Ureter (tissue), 1 donor: Measurements from ENCODE around the gene AK5. TPM values are rescaled to one million over a fixed set of nuclear protein-coding genes. Genes with fewer than 3 reads are reported as not detected.
"Not testable (repeated sequence)": the region's sequence is repeated elsewhere in the genome, so short reads cannot be mapped to it uniquely, and the experiment has no call there.

Experiments used
- DNase-seq: peaks from one replicate; pipeline ENCODE4 v3.0.0-alpha.2; 2020; ENCODE audit warnings: low spot score
- total RNA-seq: library from RNA; stranded (reverse); gene quantifications from one replicate; pipeline ENCODE4 v1.2.4, GENCODE V29; 2023
- donor health status: DM: yes; HTN: yes; CAD: no.

The AK5 gene
- total RNA-seq, 1 donor from 2014 or later = 1.9 TPM

DNA sequence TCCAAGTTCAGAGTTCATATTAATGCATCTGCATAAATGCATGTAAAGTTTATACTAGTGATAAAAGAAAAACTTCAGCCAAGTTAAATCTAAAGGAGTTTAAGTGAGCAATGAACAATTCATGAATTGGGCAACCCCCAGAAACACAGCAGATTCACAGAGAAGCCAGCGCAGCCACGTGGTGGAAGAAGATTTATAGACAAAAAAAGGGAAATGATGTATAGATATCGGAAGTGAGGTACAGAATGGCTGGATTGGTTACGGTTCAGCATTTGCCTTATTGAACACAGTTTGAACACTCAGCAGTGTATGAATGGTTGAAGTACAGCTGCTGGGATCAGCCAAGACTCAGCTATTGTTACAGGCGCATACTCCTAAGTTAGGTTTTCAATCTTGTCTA lies 5.7 kb downstream of the AK5 start:
- DNase-seq = no peak

DNA sequence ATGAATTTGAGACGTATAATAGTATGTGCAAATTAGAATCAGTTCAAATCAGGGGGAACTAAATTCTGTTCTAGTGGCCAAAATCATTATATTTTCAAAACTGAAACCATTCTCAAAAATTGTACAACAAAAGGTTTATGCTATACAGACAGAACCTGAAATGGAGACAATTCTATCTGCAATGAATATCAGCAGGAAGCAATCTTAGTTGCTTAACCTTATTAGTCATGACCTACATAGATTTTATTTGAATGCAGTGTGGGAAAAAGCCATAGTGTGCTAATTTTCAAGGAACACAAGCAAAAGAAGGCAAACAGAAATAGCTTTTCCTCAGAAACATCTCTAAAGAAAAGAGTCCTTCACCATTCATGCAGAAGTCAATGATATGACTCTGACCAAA lies 6.5 kb downstream of the AK5 start:
- DNase-seq = no peak

DNA sequence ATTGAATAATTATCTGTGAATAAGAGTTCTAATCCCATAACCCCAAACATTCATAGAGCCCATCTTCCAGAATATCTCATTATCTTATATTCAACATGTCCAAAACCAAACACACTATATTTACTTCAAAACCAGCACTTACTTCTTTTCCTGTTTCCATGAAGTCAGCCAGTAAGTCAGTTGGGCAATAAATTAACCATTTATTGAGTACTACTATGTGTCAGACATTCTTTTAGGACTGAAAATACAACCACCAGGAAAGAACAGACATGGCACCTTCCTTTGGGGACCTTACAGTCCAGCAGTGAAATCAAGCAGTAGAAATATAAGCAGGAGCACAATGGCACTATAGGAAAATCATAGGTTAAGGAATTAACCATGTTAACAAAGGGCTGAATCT lies 8.8 kb downstream of the AK5 start:
- DNase-seq = no peak

DNA sequence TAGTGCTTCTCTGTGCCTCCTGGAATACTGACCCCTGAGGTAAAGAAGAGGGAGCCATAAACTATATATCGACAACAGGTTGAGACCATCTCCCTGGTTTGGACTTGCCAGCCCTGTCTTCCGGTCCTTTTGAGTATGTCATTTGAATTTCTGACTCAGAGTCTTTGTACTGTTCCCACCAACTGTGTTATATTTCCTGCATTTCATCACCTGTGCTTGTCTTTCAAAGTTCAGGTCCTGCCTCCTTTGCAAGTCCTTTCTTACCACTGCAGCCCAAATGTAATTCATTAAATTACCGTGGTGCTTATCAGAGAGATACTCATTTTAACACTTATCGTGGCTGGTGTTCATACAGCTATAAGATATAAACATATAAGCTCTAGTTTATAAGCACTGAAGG lies 10.7 kb downstream of the AK5 start:
- no peak for DNase-seq

DNA sequence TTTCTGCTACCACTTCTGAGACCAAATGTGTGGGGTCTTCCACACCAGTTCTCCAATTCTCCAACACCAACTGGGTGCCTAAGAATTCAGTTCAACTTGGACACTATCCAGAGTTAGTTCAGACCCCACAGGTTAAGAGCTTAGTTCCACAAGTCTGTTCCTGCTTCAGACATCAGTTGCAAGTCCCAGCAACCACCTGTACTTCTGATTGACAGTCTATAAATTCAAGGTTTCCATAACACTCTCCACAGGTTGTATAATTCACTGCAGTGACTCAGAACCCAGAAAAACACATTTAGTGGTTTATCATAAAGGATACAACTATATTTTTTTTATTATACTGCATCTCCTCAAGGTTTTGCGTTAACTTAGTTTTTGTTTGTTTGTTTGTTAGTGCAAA lies 18.7 kb downstream of the AK5 start:
- DNase-seq = no peak

DNA sequence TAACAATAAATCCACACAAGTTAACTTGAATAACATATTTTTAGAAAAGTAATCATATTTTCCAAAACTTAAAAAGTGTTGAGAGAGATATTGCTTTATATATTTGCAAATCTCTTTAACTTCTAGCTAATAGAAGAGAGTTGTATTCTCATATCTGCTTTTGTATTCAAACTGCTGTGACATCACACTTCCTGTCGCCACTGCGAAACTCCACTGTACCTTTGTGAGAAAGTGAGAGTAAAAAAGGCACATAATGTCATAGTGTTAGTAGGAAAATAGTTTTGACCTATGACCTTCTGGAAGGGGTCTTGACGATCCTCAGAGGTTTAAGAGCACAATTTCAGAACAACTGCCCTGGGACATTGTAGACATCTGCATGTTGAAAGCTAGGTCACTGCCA lies 21.6 kb downstream of the AK5 start:
- DNase-seq = no peak

DNA sequence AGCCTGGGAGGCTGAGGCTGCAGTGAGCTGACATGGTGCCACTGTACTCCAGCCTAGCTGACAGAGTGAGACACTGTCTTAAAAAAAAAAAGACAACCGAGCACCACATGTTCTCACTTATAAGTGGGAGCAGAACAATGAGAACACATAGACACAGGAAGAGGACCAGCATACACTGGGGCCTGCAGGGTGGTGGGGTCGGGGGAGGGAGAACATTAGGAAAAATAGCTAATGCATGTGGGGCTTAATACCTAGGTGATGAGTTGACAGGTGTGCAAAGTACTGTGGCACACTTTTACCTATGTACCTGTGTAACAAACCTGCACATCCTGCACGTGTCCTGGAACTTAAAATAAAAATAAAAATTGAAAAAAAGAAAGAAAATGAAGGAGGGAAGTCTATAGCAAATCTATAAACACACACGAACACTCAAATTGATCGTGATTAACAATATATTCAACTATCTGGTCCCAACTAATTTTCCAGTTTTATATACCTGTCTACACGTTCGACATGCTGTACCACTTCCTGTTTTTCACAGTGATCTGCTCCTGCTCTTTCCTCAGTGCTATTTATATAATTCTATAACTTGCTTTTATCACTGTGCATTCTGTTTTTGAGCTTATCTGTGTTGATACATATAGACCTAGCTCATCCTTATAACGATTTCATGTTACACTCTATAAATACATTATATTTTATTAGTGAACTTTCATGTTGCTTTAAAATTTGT lies 27.2 kb downstream of the AK5 start:
- no peak for DNase-seq

DNA sequence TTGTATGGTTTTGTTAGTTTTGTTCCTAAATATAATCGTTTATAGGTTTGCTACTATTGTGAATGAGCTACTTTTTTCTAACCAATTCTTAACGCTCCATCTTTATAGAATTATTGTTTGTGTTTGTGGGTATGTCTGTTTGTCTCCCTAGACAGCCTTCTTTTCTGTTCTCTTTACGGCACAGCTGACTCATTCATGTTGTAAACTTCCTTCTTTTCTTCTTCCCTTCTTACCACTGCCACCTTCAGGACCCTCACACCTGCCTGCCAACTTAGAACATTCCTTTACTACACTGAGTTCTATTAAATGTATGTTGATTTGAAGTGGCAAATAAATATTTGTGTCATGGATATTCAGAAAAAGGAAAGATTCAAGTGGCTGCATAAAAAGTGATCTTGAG lies 29.1 kb downstream of the AK5 start:
- DNase-seq = no peak

DNA sequence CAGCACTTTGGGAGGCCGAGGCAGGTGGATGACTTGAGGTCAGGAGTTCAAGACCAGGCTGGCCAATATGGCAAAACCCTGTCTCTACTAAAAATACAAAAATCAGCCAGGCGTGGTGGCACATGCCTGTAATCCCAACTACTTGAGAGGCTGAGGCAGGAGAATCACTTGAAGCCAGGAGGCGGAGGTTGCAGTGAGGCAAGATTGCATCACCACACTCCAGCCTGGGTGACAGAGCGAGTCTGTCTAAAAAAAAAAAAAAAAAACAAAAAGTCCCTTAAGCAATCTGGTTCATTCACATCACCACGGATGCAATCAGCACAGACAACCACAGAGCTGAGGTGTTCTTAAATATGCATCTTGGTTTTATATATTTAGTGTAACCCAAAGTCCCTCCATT lies 30.5 kb downstream of the AK5 start:
- not testable (repeated sequence) for DNase-seq

DNA sequence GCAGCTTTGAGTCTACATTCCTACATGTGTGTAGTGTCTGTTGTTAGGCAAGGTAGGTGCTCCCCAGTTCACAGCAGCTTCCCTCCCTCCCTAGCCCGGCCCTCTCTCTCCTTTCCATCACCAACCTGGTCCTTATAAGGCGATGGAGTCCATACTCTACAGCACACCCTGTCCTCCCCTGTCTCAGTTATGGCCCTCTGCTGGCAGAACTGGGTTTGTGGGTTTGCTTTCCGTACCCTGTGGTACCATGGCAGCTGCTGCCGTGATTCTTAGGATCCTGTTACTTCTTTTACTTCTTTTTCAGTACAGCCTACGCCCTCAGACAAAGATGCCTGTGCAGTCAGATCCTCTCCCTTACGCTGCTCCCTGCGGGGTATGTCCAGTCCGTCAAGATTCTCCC lies 31.7 kb downstream of the AK5 start:
- DNase-seq = no peak

DNA sequence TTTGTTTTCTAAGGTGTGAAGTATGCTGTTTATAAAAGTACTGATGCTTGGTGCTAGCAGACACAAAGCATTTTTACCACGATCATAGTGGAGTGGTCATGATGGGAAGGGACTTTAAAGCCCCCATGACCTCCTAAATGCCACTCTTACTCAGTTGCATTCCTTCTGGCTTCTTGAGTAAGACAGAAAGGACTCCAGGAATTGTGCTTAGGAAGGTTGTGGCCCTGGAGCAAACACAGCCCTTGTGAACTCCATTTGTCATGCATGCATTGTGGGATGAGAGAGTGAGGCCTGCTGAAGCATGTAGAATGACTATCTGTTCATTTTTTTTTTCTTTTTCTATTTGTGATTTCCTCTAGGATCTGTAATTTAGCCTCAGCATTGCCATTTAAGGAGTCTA lies 34.2 kb downstream of the AK5 start:
- DNase-seq = no peak

DNA sequence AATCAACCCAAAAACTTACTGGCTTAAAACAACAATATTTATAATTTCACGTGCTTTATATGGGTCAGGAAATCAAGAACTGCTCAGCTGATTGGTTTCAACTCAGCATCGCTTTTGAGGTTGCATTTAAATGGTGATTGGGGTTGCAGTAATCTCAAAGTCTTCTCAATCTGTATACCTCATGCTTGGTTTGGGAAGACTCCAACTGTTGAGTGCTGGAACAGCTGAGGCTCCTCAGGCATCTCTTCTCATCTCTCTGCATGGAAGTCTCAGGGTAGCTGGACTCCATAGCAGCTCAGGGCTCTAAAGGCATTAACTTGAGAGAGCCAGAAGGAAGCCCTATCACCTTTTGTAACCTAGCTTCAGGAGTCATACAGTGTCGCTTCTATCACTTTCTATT lies 35.1 kb downstream of the AK5 start:
- DNase-seq = no peak

DNA sequence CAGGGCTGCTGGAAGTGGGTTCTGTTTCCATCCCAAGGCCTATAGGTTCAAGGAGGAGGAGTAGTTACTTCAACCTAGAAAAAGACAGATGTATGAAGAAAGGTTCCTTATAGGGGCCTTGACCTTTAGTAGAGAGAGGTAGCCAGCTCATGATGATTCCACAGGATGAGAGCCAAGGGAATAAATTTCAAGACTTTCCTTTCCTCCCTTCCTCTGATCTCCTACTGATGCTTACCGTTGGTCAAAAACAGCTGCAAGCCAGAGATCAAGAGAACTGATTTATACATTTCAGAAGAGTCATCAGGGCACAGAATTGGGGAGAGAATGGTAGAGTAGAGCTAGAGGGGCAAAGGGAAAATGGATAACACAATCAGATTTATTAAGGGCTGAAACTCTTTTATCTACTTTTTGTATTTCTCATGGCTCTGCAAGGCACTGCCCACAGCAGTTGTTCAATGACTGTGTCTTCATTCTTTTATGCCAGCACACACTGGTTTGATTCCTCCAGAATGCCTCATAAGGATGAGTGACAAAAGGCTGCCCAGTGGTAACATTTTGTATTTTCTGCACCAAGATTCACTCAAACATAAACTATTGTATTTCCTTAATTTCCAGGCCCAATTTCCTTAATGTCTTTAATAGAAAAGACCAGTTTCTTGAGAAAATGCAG lies 37.4 kb downstream of the AK5 start:
- no peak for DNase-seq

DNA sequence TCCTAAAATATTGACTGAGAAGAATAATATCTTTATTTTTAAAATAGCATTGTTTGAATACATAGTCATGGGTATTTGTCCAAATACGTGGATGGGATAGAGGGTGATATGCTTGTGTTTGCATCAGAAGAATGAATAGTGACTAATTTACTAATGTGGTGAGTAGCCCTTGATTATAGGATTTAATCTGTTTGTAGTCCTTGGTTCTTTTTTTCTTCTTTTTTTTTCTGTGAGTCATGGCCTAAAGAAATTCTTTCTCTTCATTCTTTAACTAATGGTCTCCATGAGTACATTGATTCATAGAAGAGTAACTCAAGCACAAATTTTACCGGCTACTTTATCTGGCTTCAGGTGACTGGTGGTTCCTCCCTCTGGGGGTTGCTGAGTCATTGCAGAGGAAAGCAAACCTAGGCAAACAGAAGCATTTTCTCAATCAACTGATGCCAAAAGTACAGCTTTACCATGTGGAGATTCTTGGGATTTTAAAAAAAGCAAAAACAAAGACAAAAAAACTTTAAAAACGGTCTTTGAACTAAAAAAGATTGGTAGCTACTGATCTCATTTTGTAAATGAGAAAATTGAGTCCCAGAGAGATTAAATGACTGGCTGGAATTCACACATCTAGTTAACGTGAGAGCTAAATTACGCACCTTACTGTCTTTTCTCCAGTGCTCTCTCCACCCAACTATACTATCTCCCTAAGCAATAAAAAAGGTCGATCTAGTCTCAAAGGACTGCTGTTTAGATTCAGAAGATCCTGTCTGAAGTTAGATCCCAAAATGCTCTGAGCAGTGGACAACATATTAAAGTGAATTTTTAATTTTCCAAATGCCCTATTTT lies 40.5 kb downstream of the AK5 start:
- no peak for DNase-seq

DNA sequence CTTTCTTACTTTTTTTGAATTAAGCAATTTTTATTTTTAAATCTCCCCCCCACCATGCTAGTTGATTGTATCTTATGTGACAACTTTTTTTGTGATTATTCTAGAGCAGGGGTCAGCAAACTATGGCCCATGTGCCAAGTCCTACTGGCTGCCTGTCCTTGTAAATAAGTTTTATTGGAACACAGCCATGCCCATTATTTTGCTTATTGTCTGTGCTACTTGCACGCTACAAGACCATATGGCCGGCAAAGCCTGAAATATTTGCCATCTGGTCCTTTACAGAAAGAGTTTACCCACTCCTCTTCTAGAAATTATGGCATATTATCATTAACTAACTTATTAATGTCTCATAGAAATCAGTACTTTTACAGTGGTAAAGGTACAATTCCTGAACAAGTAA lies 51.7 kb downstream of the AK5 start:
- no peak for DNase-seq

DNA sequence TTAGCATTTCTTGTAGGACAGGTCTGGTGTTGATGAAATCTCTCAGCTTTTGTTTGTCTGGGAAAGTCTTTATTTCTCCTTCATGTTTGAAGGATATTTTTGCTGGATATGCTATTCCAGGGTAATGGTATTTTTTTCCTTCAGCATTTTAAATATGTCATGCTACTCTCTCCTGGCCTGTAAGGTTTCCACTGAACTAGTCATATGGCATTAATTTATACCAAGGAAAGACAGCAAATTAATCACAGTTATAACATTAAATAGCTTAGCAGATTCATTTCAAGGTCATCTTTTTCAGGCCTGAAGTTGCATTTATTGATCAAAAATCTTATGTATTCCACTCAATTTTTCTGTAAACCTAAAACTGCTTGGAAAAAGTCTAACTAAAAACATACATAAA lies 54.9 kb downstream of the AK5 start:
- no peak for DNase-seq

DNA sequence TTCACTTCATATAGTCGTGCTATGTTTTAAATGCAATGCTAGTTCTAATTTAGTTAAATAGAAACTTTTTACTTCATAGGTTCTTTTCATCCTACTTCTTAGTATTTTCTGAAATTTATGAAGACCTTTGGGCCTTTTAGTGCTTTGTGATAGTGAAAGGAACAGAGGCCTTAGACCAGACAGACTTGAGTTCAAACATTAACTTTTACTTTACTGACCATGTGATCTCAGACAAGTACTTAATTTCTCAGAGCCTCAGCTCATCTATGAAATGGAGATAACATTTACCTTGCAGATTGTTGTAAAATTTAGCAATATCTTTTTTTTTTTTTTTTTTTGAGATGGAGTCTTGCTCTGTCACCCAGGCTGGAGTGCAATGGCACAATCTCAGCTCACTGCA lies 57.5 kb downstream of the AK5 start:
- DNase-seq = no peak

DNA sequence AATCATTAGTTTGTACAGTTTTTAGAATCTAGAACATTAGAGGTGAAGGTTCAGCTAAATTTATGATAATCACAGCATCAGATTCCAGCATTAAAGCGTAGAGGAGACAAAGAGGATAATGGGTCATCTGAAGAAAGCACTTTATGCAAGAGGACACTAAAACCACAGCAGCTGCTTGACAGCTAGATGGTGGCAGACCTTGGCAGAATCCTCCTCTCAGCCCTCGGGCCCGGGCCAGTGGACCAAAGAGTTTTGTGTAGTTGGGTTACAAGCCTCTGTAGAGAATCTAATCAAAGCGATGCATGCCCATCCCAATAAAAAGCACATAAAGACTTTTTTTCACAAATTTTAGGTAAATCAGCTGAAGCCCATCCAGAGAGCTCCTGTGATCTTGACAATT lies 59.4 kb downstream of the AK5 start:
- no peak for DNase-seq

DNA sequence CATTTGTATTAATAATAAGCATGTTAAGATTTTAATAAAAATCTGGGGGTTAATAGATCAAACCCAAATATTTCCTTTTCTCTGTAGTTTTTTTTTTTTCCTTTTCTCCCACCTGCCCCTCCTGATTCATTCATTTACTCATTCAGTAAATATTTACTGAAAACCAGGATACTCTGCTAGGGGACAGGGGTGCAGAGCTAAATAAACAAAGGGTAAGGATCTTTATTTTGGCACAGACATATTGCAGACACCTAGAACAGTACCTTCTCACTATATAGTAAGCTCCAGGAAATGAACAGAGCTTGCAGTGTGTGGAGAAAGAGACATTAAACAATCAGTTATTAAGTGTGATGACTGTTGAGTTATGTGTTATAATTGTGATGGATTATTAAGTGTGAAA lies 60.9 kb downstream of the AK5 start:
- DNase-seq = no peak

DNA sequence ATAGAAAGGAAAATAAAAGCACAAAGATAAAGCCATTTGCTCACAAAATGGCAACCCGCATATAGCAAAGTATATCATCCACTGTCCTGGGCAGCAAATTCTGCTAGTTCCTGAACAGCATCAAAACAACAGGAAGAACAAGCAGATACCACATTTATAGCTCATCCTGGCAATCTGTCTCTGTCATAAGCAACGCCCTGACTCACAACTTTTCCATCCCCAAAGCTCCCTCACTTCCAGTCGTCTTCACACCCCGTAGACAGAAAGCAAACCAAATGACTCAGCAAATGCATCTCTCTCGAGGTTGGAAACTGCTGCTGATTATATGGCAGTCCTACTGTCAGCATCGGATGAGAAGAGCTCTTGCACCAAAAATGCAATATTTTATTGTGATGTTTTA lies 65.8 kb downstream of the AK5 start:
- DNase-seq = no peak

DNA sequence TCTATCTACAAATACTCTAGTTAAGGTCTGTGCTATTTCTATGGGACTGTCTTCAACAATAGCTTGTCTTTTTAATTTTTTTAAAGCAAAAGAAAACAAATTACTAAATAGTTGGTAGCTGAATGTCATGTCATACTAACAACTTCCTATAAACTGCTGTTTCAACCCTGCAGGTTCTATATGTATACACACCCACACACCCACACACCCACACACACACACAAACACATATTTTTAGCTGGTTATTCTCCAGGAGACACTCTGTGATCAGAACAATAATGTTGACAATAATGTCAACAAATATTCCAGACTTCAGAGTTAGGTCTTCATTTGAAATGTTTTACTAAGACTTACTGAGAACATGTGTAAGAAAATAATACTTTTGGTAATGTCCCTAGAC lies 66.7 kb downstream of the AK5 start:
- no peak for DNase-seq

DNA sequence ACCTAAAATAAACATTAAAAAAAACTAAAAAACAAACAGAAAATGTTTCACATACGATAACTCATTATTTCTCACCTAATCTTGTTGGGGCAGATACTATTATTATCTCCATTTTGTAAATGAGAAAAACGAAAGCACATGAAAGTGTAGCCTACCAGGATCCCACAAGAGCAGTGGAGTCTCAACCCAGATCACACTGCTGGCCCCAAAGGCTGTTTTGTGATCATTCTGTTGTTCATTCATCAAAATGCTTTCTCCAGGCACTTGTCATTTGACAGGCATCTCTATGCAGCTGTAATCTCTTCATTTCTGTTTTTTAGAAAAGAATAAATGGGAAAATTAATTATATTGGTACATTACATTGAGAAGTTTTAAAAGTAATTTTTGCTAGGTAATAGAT lies 67.5 kb downstream of the AK5 start:
- DNase-seq = no peak
